Measurements from ENCODE around the gene USP31.

DNA sequence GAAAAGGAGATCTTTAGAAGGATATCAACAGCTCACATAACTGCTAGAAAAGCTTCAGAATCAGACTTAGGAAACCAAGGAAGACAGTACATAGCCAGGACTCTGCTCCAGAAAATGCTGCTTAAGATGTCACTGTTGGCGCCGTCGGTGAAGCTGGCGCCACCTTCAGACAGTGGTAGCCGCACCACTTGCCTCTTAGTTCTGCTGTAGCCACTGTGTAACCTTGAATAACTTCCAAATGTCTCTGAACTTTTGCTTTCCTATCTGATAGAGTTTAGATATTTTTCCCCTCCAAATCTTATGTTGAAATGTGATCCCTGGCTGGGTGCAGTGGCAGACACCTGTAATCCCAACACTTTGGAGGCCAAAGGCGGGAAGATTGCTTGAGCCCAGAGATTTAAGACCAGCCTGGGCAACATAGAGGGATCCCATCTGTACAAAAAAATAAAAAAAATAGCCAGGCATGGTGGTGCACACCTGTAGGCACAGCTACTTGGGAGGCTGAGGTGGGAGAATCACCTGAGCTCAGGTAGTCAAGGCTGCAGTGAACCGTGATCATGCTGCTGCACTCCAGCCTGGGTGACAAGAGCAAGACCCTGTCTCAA lies 6.3 kb upstream of the USP31 start:
- TF ChIP-seq POLR2AphosphoS5 (IDR thresholded peaks at IDR 0.05; ENCODE audit: low read depth, low read length) (no peak), POLR2A (IDR thresholded peaks at IDR 0.05; ENCODE audit: low read depth, low read length) (no peak), TAF1 (IDR thresholded peaks at IDR 0.05; ENCODE audit: borderline replicate concordance, low read depth, low read length) (no peak)
